DOHH2 (cell line): ENCODE data around the gene ROR2.

Source experiments
- EZH2phosphoT487 ChIP-seq: fragments of 200-600 bp; sonication (generic); IDR thresholded peaks from 2 replicates; pipeline ENCODE4 v1.6.1; 2017; ENCODE audit warnings: borderline replicate concordance, mild to moderate bottlenecking, antibody characterized with exemption, low read length, moderate library complexity, mixed read lengths
- TF ChIP-seq, protein P1 (sequence below): fragments of 200-600 bp; sonication (generic); IDR thresholded peaks from one replicate; pipeline ENCODE4 v1.5.1; 2014; ENCODE audit warnings: antibody characterized with exemption, mild to moderate bottlenecking, low read depth, low read length; ENCODE audit not compliant: poor library complexity, severe bottlenecking

- TF ChIP-seq, protein P1, sequence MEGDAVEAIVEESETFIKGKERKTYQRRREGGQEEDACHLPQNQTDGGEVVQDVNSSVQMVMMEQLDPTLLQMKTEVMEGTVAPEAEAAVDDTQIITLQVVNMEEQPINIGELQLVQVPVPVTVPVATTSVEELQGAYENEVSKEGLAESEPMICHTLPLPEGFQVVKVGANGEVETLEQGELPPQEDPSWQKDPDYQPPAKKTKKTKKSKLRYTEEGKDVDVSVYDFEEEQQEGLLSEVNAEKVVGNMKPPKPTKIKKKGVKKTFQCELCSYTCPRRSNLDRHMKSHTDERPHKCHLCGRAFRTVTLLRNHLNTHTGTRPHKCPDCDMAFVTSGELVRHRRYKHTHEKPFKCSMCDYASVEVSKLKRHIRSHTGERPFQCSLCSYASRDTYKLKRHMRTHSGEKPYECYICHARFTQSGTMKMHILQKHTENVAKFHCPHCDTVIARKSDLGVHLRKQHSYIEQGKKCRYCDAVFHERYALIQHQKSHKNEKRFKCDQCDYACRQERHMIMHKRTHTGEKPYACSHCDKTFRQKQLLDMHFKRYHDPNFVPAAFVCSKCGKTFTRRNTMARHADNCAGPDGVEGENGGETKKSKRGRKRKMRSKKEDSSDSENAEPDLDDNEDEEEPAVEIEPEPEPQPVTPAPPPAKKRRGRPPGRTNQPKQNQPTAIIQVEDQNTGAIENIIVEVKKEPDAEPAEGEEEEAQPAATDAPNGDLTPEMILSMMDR: no peak
- TF ChIP-seq EZH2phosphoT487: no peak
Measured at GRCh38 chr9:91960367-91960766, 10.3 kb upstream of the ROR2 start.
